H9 (cell line): ENCODE results near the gene PRCC. TPM values are rescaled to one million over a fixed set of nuclear protein-coding genes. Genes with fewer than 3 reads are reported as not detected.

ENCODE experiments used
- DNase-seq: peaks from one replicate; pipeline ENCODE4 v3.0.0-alpha.2; 2017
- H2AFZ ChIP-seq: one replicate; pipeline ENCODE4 v1.6.1; 2013; ENCODE audit warnings: mild to moderate bottlenecking, low read length, control low read depth, moderate library complexity
- H2AK5ac ChIP-seq: 2 replicates; pipeline ENCODE4 v1.6.1; 2013; ENCODE audit warnings: low read length, control low read depth, mixed read lengths; ENCODE audit not compliant: insufficient read length
- H2BK120ac ChIP-seq: one replicate; pipeline ENCODE4 v1.6.1; 2013; ENCODE audit warnings: low read depth, mild to moderate bottlenecking, low read length, control low read depth, inconsistent platforms; ENCODE audit not compliant: poor library complexity, severe bottlenecking
- H2BK12ac ChIP-seq: 2 replicates; pipeline ENCODE4 v1.6.1; 2013; ENCODE audit warnings: low read length, control low read depth, mixed read lengths, low read depth; ENCODE audit not compliant: insufficient read length
- H2BK15ac ChIP-seq: 2 replicates; pipeline ENCODE4 v1.6.1; 2013; ENCODE audit warnings: low read depth, low read length, control low read depth
- H2BK20ac ChIP-seq: one replicate; pipeline ENCODE4 v1.6.1; 2013; ENCODE audit warnings: low read depth, mild to moderate bottlenecking, low read length, control low read depth, inconsistent platforms; ENCODE audit not compliant: poor library complexity, severe bottlenecking
- H2BK5ac ChIP-seq: 2 replicates; pipeline ENCODE4 v1.6.1; 2013; ENCODE audit warnings: low read length, control low read depth, mixed read lengths; ENCODE audit not compliant: insufficient read length
- H3K14ac ChIP-seq: 2 replicates; pipeline ENCODE4 v1.6.1; 2013; ENCODE audit warnings: low read length, control low read depth; ENCODE audit not compliant: insufficient read depth
- H3K18ac ChIP-seq: 2 replicates; pipeline ENCODE4 v1.6.1; 2013; ENCODE audit warnings: low read depth, mild to moderate bottlenecking, mixed read lengths, low read length, control low read depth; ENCODE audit not compliant: insufficient read length
- H3K23ac ChIP-seq: 2 replicates; pipeline ENCODE4 v1.6.1; 2013; ENCODE audit warnings: low read length, control low read depth, mixed read lengths, low read depth; ENCODE audit not compliant: insufficient read length
- H3K23me2 ChIP-seq: 2 replicates; pipeline ENCODE4 v1.6.1; 2013; ENCODE audit warnings: low read depth, mild to moderate bottlenecking, mixed read lengths, low read length, control low read depth; ENCODE audit not compliant: insufficient read length, poor library complexity, severe bottlenecking
- H3K27ac ChIP-seq: 2 replicates; pipeline ENCODE4 v1.5.1; 2013; ENCODE audit warnings: low read length, control low read depth, mixed read lengths, low read depth; ENCODE audit not compliant: insufficient read length
- H3K27me3 ChIP-seq: 2 replicates; pipeline ENCODE4 v1.6.1; 2013; ENCODE audit warnings: low read length, control low read depth, inconsistent platforms; ENCODE audit not compliant: insufficient read depth
- H3K4ac ChIP-seq: 2 replicates; pipeline ENCODE4 v1.6.1; 2013; ENCODE audit warnings: low read depth, mild to moderate bottlenecking, control low read depth, inconsistent platforms, low read length, moderate library complexity
- H3K4me1 ChIP-seq: 2 replicates; pipeline ENCODE4 v1.6.1; 2013; ENCODE audit warnings: low read length, control low read depth, inconsistent platforms; ENCODE audit not compliant: insufficient read depth
- H3K4me2 ChIP-seq: 2 replicates; pipeline ENCODE4 v1.6.1; 2013; ENCODE audit warnings: low read length, control low read depth, mixed read lengths; ENCODE audit not compliant: insufficient read length, insufficient read depth
- H3K56ac ChIP-seq: 2 replicates; pipeline ENCODE4 v1.6.1; 2013; ENCODE audit warnings: low read depth, mild to moderate bottlenecking, mixed read lengths, low read length, control low read depth; ENCODE audit not compliant: insufficient read length
- H3K79me1 ChIP-seq: 2 replicates; pipeline ENCODE4 v1.6.1; 2013; ENCODE audit warnings: low read depth, mild to moderate bottlenecking, moderate library complexity, low read length, control low read depth, inconsistent platforms; ENCODE audit not compliant: insufficient read depth, poor library complexity, severe bottlenecking
- H3K79me2 ChIP-seq: 2 replicates; pipeline ENCODE4 v1.6.1; 2013; ENCODE audit warnings: low read length, control low read depth, inconsistent platforms; ENCODE audit not compliant: insufficient read depth
- H3K9ac ChIP-seq: 2 replicates; pipeline ENCODE4 v1.6.1; 2013; ENCODE audit warnings: low read length, control low read depth, mixed read lengths; ENCODE audit not compliant: insufficient read length; ENCODE audit errors: extremely low read depth
- H3K9me3 ChIP-seq: one replicate; pipeline ENCODE4 v1.6.1; 2013; ENCODE audit warnings: low read depth, low read length, inconsistent platforms; ENCODE audit not compliant: control insufficient read depth
- H3T11ph ChIP-seq: one replicate; pipeline ENCODE4 v1.6.1; 2013; ENCODE audit warnings: mild to moderate bottlenecking, low read length, control low read depth, inconsistent platforms
- H4K20me1 ChIP-seq: one replicate; pipeline ENCODE4 v1.6.1; 2013; ENCODE audit not compliant: control insufficient read depth, insufficient read length, insufficient read depth
- H4K5ac ChIP-seq: 2 replicates; pipeline ENCODE4 v1.6.1; 2013; ENCODE audit warnings: low read depth, mild to moderate bottlenecking, mixed read lengths, low read length, control low read depth; ENCODE audit not compliant: insufficient read length
- H4K8ac ChIP-seq: replicated peaks from 2 replicates; pipeline ENCODE4 v1.6.1; 2013; ENCODE audit warnings: low read length, control low read depth, mixed read lengths, low read depth; ENCODE audit not compliant: insufficient read length
- H4K91ac ChIP-seq: 2 replicates; pipeline ENCODE4 v1.6.1; 2013; ENCODE audit warnings: low read depth, mild to moderate bottlenecking, moderate library complexity, mixed read lengths, low read length, control low read depth; ENCODE audit not compliant: insufficient read length
- H3K27ac Mint-ChIP-seq, 3 experiments: 2 replicates in 2 of 3; 3 replicates in 1 of 3; pipeline ENCODE4 v1.8.0; 2020 to 2021; ENCODE audit warnings: mixed read lengths in 3 of 3, mild to moderate bottlenecking in 1 of 3, moderate library complexity in 1 of 3
- H3K27me3 Mint-ChIP-seq: 2 replicates; pipeline ENCODE4 v1.8.0; 2021; ENCODE audit warnings: low read depth, mild to moderate bottlenecking, moderate library complexity, mixed read lengths
- H3K36me3 Mint-ChIP-seq, 3 experiments: 2 replicates in 2 of 3; 3 replicates in 1 of 3; pipeline ENCODE4 v1.8.0; 2020 to 2021; ENCODE audit warnings: low read depth in 3 of 3, mixed read lengths in 3 of 3; ENCODE audit not compliant: insufficient read depth in 1 of 3
- H3K4me1 Mint-ChIP-seq, 2 experiments: 2 replicates each; pipeline ENCODE4 v1.8.0; 2020; ENCODE audit warnings: mixed read lengths in 2 of 2
- H3K4me3 Mint-ChIP-seq, 2 experiments: 2 replicates in 1 of 2; 3 replicates in 1 of 2; pipeline ENCODE4 v1.8.0; 2020 to 2021; ENCODE audit warnings: mild to moderate bottlenecking in 2 of 2, mixed read lengths in 2 of 2, moderate library complexity in 1 of 2
- H3K9me3 Mint-ChIP-seq, 2 experiments: 2 replicates in 1 of 2; 3 replicates in 1 of 2; pipeline ENCODE4 v1.8.0; 2020; ENCODE audit warnings: mild to moderate bottlenecking in 2 of 2, mixed read lengths in 2 of 2, moderate library complexity in 1 of 2
- CTCF ChIP-seq: fragments of 200-600 bp; sonication (generic); conservative IDR thresholded peaks from 3 replicates; pipeline ENCODE4 v1.8.0; 2021; ENCODE audit warnings: antibody characterized with exemption, mild to moderate bottlenecking
- WGBS: extraction: QIAGEN DNeasy Blood & Tissue Kit; methylation state at CpG from one replicate; pipeline ENCODE4 v1.1.7; 2013; ENCODE audit warnings: missing lambda C conversion rate, low lambda C conversion rate, mixed read lengths; ENCODE audit not compliant: insufficient read length; ENCODE audit errors: extremely low coverage; 5-methylcytosine and 5-hydroxymethylcytosine counted together
- total RNA-seq: library from RNA; stranded (reverse); gene quantifications from 2 replicates; pipeline ENCODE4 v1.2.1, GENCODE V29; 2021

The PRCC gene
- total RNA-seq, 1 experiment from 2014 or later, result 129 TPM

- no peaks in the 10 kb centered on the region; the same call in 1 of the 2 replicates for H3K27me3 ChIP-seq
- no peak overlapping the region for H4K91ac ChIP-seq
- H3K27ac ChIP-seq, result no peak overlapping the region
- H3K4me2 ChIP-seq, result no peak overlapping the region
- no peaks in the 10 kb centered on the region for H3K23me2 ChIP-seq
- H3K4ac ChIP-seq, result no peak overlapping the region
- no peaks in the 10 kb centered on the region for H3K79me2 ChIP-seq
- WGBS, result no CpG with 5 or more reads among the region's 1 CpG
- peaks cover 0 to 2% (median 0%) of the 10 kb centered on the region in 3 experiments; a peak in 1 of 7 replicates for H3K36me3 Mint-ChIP-seq
- H3K14ac ChIP-seq, result no peak overlapping the region
- TF ChIP-seq CTCF, result no peak
- H3K9me3 Mint-ChIP-seq, result no peaks in the 10 kb centered on the region; a peak in 1 of 5 replicates
- no peak overlapping the region for H3K4me3 Mint-ChIP-seq
- no peak overlapping the region for H2BK5ac ChIP-seq
- no peak overlapping the region for H4K8ac ChIP-seq
- no peak overlapping the region for H2BK12ac ChIP-seq
- no peaks in the 10 kb centered on the region for H3K4me1 Mint-ChIP-seq
- H3K9ac ChIP-seq, result no peak overlapping the region
- H3K18ac ChIP-seq, result no peak overlapping the region
- no peak overlapping the region for H2AK5ac ChIP-seq
- no peak overlapping the region for H3K23ac ChIP-seq
- H3K27me3 Mint-ChIP-seq, result peaks cover 60% of the 10 kb centered on the region
- H4K5ac ChIP-seq, result no peak overlapping the region
- no peak overlapping the region for H2BK15ac ChIP-seq
- no peak for DNase-seq
- no peak overlapping the region for H2AFZ ChIP-seq
- no peak overlapping the region for H3K27ac Mint-ChIP-seq
- H3K9me3 ChIP-seq, result no peaks in the 10 kb centered on the region
- H3K56ac ChIP-seq, result no peak overlapping the region
- no peaks in the 10 kb centered on the region for H4K20me1 ChIP-seq
- no peak overlapping the region for H2BK20ac ChIP-seq
- no peak overlapping the region for H2BK120ac ChIP-seq
- no peaks in the 10 kb centered on the region for H3K4me1 ChIP-seq
- no peak overlapping the region for H3T11ph ChIP-seq
- no peaks in the 10 kb centered on the region for H3K79me1 ChIP-seq
Measured at GRCh38 chr1:156822680-156823079, 55.3 kb downstream of the PRCC start.
